Astrocyte (in vitro differentiated cells and primary cell): Measurements from ENCODE around the gene C1orf21.

Experiments
- CTCF ChIP-seq: IDR thresholded peaks from 2 replicates; pipeline ENCODE4 v1.5.1; 2011; ENCODE audit warnings: low read depth, mild to moderate bottlenecking, inconsistent platforms, low read length, moderate library complexity; ENCODE audit not compliant: insufficient read depth
- EZH2 ChIP-seq: IDR thresholded peaks from 2 replicates; pipeline ENCODE4 v1.6.1; 2012; ENCODE audit warnings: mild to moderate bottlenecking, low read length, inconsistent platforms; ENCODE audit not compliant: insufficient read depth

GRCh38 chr1:184553845-184554244 lies 167.0 kb downstream of the C1orf21 start:
- no peak for TF ChIP-seq CTCF
- TF ChIP-seq EZH2: no peak
